Activated CD8-positive, alpha-beta T cell treated with anti-CD3 and anti-CD28 coated beads, Interleukin-2, amount 10 ng/mL, durations not matched to agents 7 days and 5 days (primary cell): ENCODE results near the gene OR2Z1. TPM values are rescaled to one million over a fixed set of nuclear protein-coding genes. Genes with fewer than 3 reads are reported as not detected.
A peak's percentile ranks its signal among the peaks of the same experiment; 100 is the strongest.

Source experiments
- ATAC-seq: fragments of 150-1000 bp; cut with Tn5 transposase; one replicate; pipeline ENCODE4 v1.10.0; 2021; ENCODE audit warnings: moderate library complexity
- CTCF ChIA-PET: fragments of 350-600 bp; sonication (Branson Sonifier 250); formaldehyde crosslinking; loops from one replicate; lab custom pipeline; 2021; ENCODE audit warnings: antibody characterized with exemption; lab: Charles Lee
- POLR2A ChIA-PET: fragments of 350-600 bp; sonication (Branson Sonifier 250); formaldehyde crosslinking; loops from one replicate; lab custom pipeline; 2021; ENCODE audit warnings: antibody characterized with exemption; lab: Charles Lee
- DNase-seq: peaks from one replicate; pipeline ENCODE4 v3.0.0-alpha.2; 2020
- H3K27ac Mint-ChIP-seq: one replicate; pipeline ENCODE4 v1.8.0; 2021; ENCODE audit warnings: mild to moderate bottlenecking, mixed read lengths
- H3K27me3 Mint-ChIP-seq: one replicate; pipeline ENCODE4 v1.8.0; 2021; ENCODE audit warnings: low read depth, mixed read lengths
- H3K36me3 Mint-ChIP-seq: one replicate; pipeline ENCODE4 v1.8.0; 2021; ENCODE audit warnings: low read depth, mixed read lengths
- H3K4me1 Mint-ChIP-seq: one replicate; pipeline ENCODE4 v1.8.0; 2021; ENCODE audit warnings: low read depth, mixed read lengths
- H3K4me3 Mint-ChIP-seq: one replicate; pipeline ENCODE4 v1.8.0; 2021; ENCODE audit warnings: mild to moderate bottlenecking, mixed read lengths
- H3K9me3 Mint-ChIP-seq: one replicate; pipeline ENCODE4 v1.8.0; 2022; ENCODE audit warnings: mixed read lengths; ENCODE audit not compliant: insufficient read depth
- total RNA-seq, 2 experiments: library from RNA; stranded (reverse); gene quantifications; one replicate each; pipeline ENCODE4 v1.2.3, GENCODE V29; 2021

OR2Z1 gene, protein sequence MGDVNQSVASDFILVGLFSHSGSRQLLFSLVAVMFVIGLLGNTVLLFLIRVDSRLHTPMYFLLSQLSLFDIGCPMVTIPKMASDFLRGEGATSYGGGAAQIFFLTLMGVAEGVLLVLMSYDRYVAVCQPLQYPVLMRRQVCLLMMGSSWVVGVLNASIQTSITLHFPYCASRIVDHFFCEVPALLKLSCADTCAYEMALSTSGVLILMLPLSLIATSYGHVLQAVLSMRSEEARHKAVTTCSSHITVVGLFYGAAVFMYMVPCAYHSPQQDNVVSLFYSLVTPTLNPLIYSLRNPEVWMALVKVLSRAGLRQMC
- not detected for total RNA-seq

DNA sequence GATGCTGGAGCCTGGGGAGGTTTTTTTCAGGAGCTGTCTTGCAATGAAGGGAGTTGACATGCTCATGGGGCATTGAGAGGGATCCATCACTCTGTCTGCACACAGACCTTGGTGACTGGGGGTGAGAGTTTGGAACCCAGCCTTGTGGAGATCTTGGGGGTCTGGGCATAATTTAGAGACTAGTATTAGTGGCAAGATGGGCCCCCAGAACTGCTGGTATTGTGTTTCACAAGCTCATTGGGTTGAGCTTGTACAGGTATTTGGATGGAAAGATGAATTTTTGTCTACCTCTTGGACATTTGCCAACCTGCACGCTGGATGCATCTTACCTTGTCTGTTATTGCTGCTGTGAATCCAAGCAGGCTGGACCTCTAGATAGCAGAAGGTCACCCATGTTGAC lies at the start of gene OR2Z1:
Gene OR2Z1 (plus strand): TSS at position 301 of the 400 bp plus-strand sequence. CDS start 9,395 bp downstream, outside the sequence.
- ChIA-PET POLR2A (no interaction called here), CTCF (no interaction called here)
- ATAC-seq, result no peak
- no peak within 1 kb of the TSS for H3K27ac Mint-ChIP-seq
- no peak for DNase-seq
- H3K36me3 Mint-ChIP-seq, result no peaks in the 10 kb centered on the region
- no peaks in the 10 kb centered on the region for H3K4me1 Mint-ChIP-seq
- H3K27me3 Mint-ChIP-seq, result peaks cover 24% of the 10 kb centered on the region
- no peak within 1 kb of the TSS for H3K4me3 Mint-ChIP-seq
- H3K9me3 Mint-ChIP-seq, result peaks cover 5% of the 10 kb centered on the region

DNA sequence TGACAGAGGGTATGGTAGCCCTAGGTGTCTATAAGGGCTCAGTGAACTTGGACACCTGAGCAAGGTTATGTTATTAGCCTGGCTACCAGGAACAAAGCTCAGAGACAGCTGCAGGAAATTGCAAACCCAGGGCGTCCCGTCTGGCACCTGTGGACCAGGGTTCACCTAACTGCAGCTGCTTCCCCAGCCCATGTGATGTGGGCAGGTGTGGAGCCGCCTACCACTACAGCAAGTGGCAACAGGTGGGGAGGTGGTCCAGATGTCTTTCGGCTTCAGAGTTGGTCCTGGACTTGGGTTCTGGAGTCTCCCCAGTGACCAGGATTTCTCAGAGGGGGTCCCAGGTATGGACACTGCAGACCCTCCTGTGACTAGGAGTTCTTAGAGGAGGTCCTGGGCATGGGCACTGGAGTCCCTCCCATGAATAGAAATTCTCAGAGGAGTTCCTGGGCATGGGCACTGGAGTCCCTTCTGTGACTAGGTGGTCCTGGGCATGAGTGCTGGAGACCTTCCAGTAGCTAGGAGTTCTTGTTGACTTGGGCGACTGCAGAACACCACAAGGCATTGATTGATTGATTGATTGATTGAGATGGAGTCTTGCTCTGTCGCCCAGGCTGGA lies 48.0 kb upstream of the OR2Z1 start:
- DNase-seq (no peak), ATAC-seq (no peak)
- Mint-ChIP-seq H3K27ac (no peak overlapping the region), H3K27me3 (peaks cover 19% of the 10 kb centered on the region), H3K9me3 (no peaks in the 10 kb centered on the region), H3K4me3 (no peak overlapping the region), H3K4me1 (peaks cover 64% of the 10 kb centered on the region), H3K36me3 (peaks cover 3% of the 10 kb centered on the region)
- ChIA-PET POLR2A (no interaction called here), CTCF (interaction anchor here (1.0 to 1.5 kb wide), 2 partner anchors 19 to 21 kb away, joined by 4 read pairs; no protein-coding TSS in a partner anchor)

DNA sequence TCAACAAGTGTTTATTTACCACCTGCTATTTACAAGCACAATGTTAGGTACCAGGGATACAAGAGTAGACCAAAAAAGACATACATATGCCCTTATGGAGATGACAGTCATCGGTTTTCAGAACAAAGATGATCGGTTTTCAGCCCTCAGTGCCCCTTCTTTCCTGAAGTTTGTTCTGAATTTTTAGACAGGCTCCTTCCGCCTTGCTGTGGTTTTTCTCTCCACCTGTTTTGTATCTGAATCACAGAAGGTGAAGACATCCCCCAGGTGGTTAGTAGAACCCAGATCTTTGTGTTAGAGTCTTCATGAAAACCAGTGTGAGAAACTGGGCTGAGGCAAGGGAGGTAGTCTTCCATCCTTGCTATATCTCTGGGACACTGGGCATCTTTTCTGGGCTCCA lies 46.4 kb upstream of the OR2Z1 start:
- ChIA-PET POLR2A (no interaction called here), CTCF (no interaction called here)
- H3K4me1 Mint-ChIP-seq, result peaks cover 49% of the 10 kb centered on the region
- H3K27me3 Mint-ChIP-seq, result peaks cover 21% of the 10 kb centered on the region
- DNase-seq (no peak), ATAC-seq (no peak)
- no peaks in the 10 kb centered on the region for H3K9me3 Mint-ChIP-seq
- H3K27ac Mint-ChIP-seq, result no peak overlapping the region
- H3K36me3 Mint-ChIP-seq, result no peaks in the 10 kb centered on the region
- H3K4me3 Mint-ChIP-seq, result no peak overlapping the region

DNA sequence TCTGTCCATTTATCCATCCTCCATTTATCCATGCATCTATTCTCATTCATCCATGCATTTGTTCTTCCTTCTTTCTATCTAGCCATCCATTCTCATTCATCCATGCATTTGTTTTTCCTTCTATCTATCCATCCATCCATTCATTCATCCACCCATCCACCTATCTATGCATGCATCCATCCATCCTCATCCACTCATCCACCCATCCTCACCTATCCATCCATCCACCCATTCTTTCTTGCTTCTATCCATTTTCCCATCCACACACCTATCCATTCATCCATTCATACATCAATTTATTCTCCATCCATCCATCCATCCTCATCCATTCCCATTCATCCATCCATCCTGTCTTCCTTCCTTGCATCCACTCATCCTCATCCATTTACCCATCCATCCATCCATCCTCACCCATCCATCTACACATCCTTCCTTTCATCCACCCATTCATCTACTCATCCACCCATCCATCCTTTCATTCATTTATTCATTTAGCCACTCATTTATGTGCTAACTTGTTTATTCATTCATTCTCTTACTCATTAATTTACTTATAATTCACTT lies 43.1 kb upstream of the OR2Z1 start:
- ATAC-seq, result no peak
- no peak overlapping the region for H3K4me3 Mint-ChIP-seq
- ChIA-PET POLR2A (no interaction called here), CTCF (no interaction called here)
- peaks cover 53% of the 10 kb centered on the region for H3K4me1 Mint-ChIP-seq
- H3K36me3 Mint-ChIP-seq, result peaks cover 9% of the 10 kb centered on the region
- peaks cover 4% of the 10 kb centered on the region for H3K9me3 Mint-ChIP-seq
- H3K27ac Mint-ChIP-seq, result no peak overlapping the region
- peaks cover 27% of the 10 kb centered on the region for H3K27me3 Mint-ChIP-seq
- DNase-seq, result no peak

DNA sequence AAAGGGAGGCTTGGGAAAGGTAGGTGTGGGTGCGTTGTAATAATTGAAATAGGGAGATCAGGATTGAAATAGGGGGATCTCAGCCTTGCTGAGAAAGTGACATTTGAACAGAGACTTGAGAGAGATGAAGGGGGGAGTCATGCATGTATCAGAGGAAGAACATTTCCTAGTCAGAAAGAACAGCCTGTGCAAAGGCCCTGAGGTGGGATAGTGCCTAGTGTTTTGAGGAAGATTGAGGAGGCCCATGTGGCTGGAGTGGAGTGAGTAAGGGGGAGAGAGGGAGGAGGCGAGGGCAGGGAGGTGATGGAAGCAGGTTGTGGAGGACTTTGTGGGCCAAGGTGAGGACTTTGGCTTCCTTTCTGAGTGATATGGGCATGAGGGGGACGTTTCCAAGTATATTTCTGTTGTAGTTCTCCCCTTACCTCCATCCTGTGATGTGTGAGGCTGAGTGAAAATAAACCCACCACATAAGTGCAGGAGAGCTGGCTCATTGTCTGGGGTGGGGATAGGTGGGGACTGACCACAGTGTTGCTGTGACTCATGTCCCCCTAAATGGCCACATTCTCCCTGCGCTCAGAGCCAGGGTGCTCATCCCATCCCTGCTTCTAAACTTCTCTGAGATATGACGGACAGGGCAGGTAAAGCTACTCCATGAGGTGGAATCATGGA lies 40.6 kb upstream of the OR2Z1 start:
- Mint-ChIP-seq H3K27ac (peak overlapping the region; percentile 58), H3K4me3 (no peak overlapping the region), H3K27me3 (peaks cover 21% of the 10 kb centered on the region), H3K9me3 (peaks cover 4% of the 10 kb centered on the region), H3K36me3 (peaks cover 9% of the 10 kb centered on the region), H3K4me1 (peaks cover 43% of the 10 kb centered on the region)
- ChIA-PET POLR2A (no interaction called here), CTCF (interaction anchor here (1.4 to 1.9 kb wide), 2 partner anchors 10 to 13 kb away, joined by 4 to 7 read pairs; no protein-coding TSS in a partner anchor)
- DNase-seq, result no peak
- no peak for ATAC-seq

DNA sequence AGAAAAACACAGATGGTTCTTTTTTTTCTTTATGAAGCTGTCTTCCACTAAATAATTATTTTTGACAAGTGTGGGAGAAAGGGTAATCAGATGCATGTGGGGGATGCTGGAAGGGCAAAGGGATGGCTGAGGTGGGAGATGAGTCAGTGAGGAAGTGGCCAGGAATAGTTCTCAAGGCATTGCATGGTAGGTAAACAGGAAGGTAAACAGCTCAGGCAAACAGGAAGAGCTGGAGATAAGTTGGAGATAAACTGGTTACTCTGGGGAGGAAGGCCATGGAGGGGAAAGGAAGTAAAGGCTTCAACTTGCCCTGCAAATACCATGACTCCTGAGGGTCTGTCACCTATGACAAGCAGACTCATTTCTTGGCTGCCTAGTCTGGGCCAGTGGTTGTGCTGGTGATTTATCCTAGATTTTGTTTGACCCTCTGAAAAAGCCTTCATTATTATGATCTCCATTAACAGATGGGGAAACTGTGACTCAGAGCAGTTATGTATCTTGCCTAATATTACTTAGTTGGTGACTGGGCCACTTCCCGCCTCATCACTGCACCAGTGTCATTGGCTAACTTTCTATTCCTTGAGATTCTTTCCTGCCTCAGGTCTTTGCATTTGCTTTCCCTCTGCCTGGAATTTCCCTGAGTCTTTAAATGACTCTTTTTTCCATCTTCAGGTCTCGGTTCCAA lies 39.9 kb upstream of the OR2Z1 start:
- peaks cover 41% of the 10 kb centered on the region for H3K4me1 Mint-ChIP-seq
- DNase-seq (no peak), ATAC-seq (no peak)
- H3K9me3 Mint-ChIP-seq, result peaks cover 4% of the 10 kb centered on the region
- H3K27me3 Mint-ChIP-seq, result peaks cover 20% of the 10 kb centered on the region
- CTCF ChIA-PET, result interaction anchor here (1.4 to 1.9 kb wide), 2 partner anchors 9 to 12 kb away, joined by 4 to 7 read pairs; no protein-coding TSS in a partner anchor
- POLR2A ChIA-PET, result no interaction called here
- H3K27ac Mint-ChIP-seq, result peak overlapping the region; percentile 58
- peaks cover 9% of the 10 kb centered on the region for H3K36me3 Mint-ChIP-seq
- H3K4me3 Mint-ChIP-seq, result no peak overlapping the region

DNA sequence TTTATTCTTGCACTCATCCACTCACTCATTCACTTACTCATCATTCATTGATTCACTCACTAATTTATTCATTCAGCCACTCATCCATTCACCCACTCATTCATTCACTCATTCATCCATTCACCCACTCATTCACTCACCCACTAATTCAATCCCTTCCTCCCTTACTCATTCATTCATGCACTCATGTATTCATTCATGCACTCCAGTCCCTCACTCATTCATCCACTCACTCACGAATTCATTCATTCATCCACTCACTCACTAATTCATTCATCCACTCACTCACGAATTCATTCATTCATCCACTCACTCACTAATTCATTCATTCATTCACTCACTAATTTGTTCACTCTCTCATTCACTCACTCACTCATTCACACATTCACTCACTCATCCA lies 39.0 kb upstream of the OR2Z1 start:
- Mint-ChIP-seq H3K4me3 (no peak overlapping the region), H3K27ac (no peak overlapping the region), H3K4me1 (peaks cover 43% of the 10 kb centered on the region), H3K9me3 (peaks cover 4% of the 10 kb centered on the region), H3K36me3 (peaks cover 9% of the 10 kb centered on the region), H3K27me3 (peaks cover 23% of the 10 kb centered on the region)
- DNase-seq (no peak), ATAC-seq (no peak)
- CTCF ChIA-PET, result interaction anchor here (1.4 to 1.9 kb wide), 2 partner anchors 8 to 12 kb away, joined by 4 to 7 read pairs; no protein-coding TSS in a partner anchor
- POLR2A ChIA-PET, result no interaction called here

DNA sequence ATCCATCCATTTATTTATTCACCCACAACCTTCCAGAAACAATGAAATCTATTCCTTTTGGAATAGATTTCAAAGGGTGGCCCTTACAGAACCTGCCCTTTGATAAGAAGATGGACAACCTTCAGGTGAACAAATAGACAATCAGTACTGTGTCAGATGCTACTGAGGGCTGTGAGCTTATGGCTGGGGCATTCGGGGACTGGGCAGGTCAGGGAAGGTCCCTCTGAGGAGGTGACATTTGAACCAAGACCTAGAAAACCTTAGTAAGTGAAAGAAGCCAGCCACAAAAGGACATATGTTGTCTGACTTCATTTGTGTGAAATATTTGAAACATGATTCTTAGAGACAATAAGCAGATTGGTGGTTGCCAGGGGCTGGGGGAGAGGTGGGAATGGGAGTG lies 38.5 kb upstream of the OR2Z1 start:
- DNase-seq, result no peak
- ATAC-seq, result no peak
- no peak overlapping the region for H3K4me3 Mint-ChIP-seq
- H3K27me3 Mint-ChIP-seq, result peaks cover 21% of the 10 kb centered on the region
- H3K4me1 Mint-ChIP-seq, result peaks cover 43% of the 10 kb centered on the region
- ChIA-PET CTCF (no interaction called here), POLR2A (no interaction called here)
- H3K9me3 Mint-ChIP-seq, result peaks cover 4% of the 10 kb centered on the region
- no peak overlapping the region for H3K27ac Mint-ChIP-seq
- peaks cover 9% of the 10 kb centered on the region for H3K36me3 Mint-ChIP-seq

DNA sequence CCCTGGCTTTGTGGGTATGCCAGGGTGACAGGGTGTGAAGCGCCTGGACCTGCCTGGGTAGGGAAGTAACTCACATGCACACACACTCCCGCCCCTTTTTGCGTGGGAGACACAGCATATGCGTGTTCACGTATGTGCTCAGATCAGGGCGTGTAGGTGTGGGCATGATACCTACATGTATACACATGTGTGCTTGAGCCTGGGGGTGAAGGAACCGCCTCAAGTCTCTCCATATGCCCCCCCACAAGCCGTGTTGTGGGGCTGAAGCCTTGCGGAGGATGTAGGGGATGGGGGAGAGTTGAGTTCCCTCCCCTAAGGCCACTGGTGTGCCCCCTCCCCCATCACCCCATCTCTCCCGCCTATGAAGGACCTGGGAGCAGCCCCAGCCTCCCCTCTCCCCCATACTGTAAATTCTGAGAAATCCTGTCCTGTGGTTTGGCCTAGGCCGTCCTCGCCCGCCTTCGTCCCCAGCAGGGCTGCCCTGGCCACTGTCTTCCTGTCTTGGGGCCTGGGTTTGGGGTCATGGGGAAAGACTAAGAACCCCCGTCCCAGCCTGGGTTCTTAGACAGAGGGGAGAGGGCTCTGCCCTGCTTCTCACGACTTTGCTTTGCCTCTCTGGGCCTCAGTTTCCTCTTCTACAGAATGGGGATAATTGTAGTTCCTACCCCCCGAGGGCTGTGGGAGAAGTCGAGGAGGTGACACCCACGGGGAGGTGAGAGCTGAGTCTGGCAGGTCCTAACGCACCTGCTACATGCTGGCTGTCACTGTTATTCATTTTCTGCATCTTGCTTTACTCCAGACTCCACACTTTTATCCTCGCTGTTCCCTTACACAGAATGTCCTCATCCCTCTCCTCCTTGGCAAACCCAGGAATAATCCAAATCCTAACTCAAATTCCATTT lies 37.2 kb upstream of the OR2Z1 start:
- H3K4me3 Mint-ChIP-seq, result no peak overlapping the region
- POLR2A ChIA-PET, result no interaction called here
- DNase-seq, result no peak
- H3K9me3 Mint-ChIP-seq, result peaks cover 4% of the 10 kb centered on the region
- CTCF ChIA-PET, result interaction anchor here (1.6 kb wide), 1 partner anchor 10 kb away, joined by 9 read pairs; no protein-coding TSS in a partner anchor
- H3K27ac Mint-ChIP-seq, result no peak overlapping the region
- no peak for ATAC-seq
- H3K4me1 Mint-ChIP-seq, result peaks cover 43% of the 10 kb centered on the region
- peaks cover 19% of the 10 kb centered on the region for H3K27me3 Mint-ChIP-seq
- H3K36me3 Mint-ChIP-seq, result peaks cover 9% of the 10 kb centered on the region

DNA sequence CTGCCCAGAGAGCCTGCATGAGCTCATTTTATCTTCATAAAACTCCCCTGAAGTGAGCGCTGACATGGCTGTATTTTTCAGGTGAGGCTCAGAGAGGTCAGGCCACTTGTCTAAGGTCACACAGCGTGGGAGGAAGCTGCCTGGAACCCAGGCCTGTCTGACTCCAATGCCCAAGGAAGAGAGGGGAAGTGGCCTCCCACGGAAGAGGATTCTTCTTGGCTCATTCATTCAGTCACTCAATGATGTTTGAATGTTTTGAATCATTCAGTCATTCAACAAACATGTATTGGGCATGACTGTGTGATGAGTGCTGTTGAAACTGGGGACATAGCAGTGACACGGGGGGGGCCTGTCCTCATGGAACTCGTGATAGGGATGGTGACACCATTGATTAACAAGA lies 34.9 kb upstream of the OR2Z1 start:
- H3K27ac Mint-ChIP-seq, result no peak overlapping the region
- H3K27me3 Mint-ChIP-seq, result peaks cover 26% of the 10 kb centered on the region
- CTCF ChIA-PET, result interaction anchor here (0.9 kb wide), 1 partner anchor 33 kb away, joined by 3 read pairs; no protein-coding TSS in a partner anchor
- no peak overlapping the region for H3K4me3 Mint-ChIP-seq
- ATAC-seq (no peak), DNase-seq (no peak)
- H3K4me1 Mint-ChIP-seq, result peaks cover 37% of the 10 kb centered on the region
- no peaks in the 10 kb centered on the region for H3K36me3 Mint-ChIP-seq
- POLR2A ChIA-PET, result no interaction called here
- H3K9me3 Mint-ChIP-seq, result no peaks in the 10 kb centered on the region
